PC-3 (cell line): ENCODE measurements around the gene CSF1. TPM values are rescaled to one million over a fixed set of nuclear protein-coding genes. Genes with fewer than 3 reads are reported as not detected.

Experiments
- ATAC-seq: fragments of 200-7000 bp; cut with Tn5 transposase; 2 replicates; pipeline ENCODE4 v1.9.1; 2020; ENCODE audit warnings: mild to moderate bottlenecking, moderate library complexity
- BruUV-seq: library from RNA; stranded (reverse); fragments of 400-500 nt; replicated peaks from 2 replicates; lab custom pipeline; 2021; lab: Mats Ljungman, UMichigan
- CTCF ChIA-PET: fragments of 300-600 bp; sonication (Branson Sonifier 250); formaldehyde crosslinking; loops from one replicate; lab custom pipeline; 2022; ENCODE audit warnings: antibody characterized with exemption; lab: Charles Lee
- POLR2A ChIA-PET: fragments of 300-600 bp; sonication (Branson Sonifier 250); formaldehyde crosslinking; loops from one replicate; lab custom pipeline; 2022; ENCODE audit warnings: antibody characterized with exemption; ENCODE audit not compliant: unreplicated experiment; lab: Charles Lee
- DNase-seq: peaks from one replicate; pipeline ENCODE4 v3.0.0-alpha.2; 2015
- H2AFZ ChIP-seq: fragments of 300-600 bp; sonication (generic); 2 replicates; pipeline ENCODE4 v1.6.0; 2016; ENCODE audit warnings: antibody characterized with exemption, low read length
- H3F3A ChIP-seq: fragments of 300-600 bp; sonication (generic); one replicate; pipeline ENCODE4 v1.6.0; 2017; ENCODE audit warnings: antibody characterized with exemption, low read length, control low read depth, mild to moderate bottlenecking; ENCODE audit not compliant: unreplicated experiment
- H3K27ac ChIP-seq: fragments of 300-600 bp; sonication (generic); 2 replicates; pipeline ENCODE4 v1.5.1; 2016; ENCODE audit warnings: mild to moderate bottlenecking, low read length
- H3K27me3 ChIP-seq: fragments of 300-600 bp; sonication (generic); 2 replicates; pipeline ENCODE4 v1.6.1; 2016; ENCODE audit warnings: low read length, mixed read lengths
- H3K36me3 ChIP-seq: fragments of 300-600 bp; sonication (generic); 2 replicates; pipeline ENCODE4 v1.6.1; 2016; ENCODE audit warnings: low read depth, mixed run types, low read length, mixed read lengths
- H3K4me1 ChIP-seq: fragments of 300-600 bp; sonication (generic); 2 replicates; pipeline ENCODE4 v1.5.1; 2016; ENCODE audit warnings: low read length; ENCODE audit not compliant: insufficient read depth
- H3K4me2 ChIP-seq: fragments of 300-600 bp; sonication (generic); 2 replicates; pipeline ENCODE4 v1.6.0; 2016; ENCODE audit warnings: low read length
- H3K4me3 ChIP-seq: fragments of 300-600 bp; sonication (generic); 2 replicates; pipeline ENCODE4 v1.5.1; 2016; ENCODE audit warnings: mild to moderate bottlenecking, low read length, mixed read lengths
- H3K79me2 ChIP-seq: fragments of 300-600 bp; sonication (generic); 2 replicates; pipeline ENCODE4 v1.6.1; 2017; ENCODE audit warnings: low read length, mixed read lengths
- H3K9ac ChIP-seq: fragments of 300-600 bp; sonication (generic); 2 replicates; pipeline ENCODE4 v1.6.0; 2016; ENCODE audit warnings: mild to moderate bottlenecking, low read length
- H3K9me2 ChIP-seq: fragments of 300-600 bp; sonication (generic); replicated peaks from 2 replicates; pipeline ENCODE4 v1.6.1; 2016; ENCODE audit warnings: mixed run types, low read length, mixed read lengths
- H3K9me3 ChIP-seq: fragments of 300-600 bp; sonication (generic); 2 replicates; pipeline ENCODE4 v1.6.1; 2016; ENCODE audit warnings: low read length, mixed read lengths
- H4K20me1 ChIP-seq: fragments of 300-600 bp; sonication (generic); 2 replicates; pipeline ENCODE4 v1.6.1; 2016; ENCODE audit warnings: low read length, mixed read lengths
- EZH2 ChIP-seq: fragments of 300-600 bp; sonication (generic); IDR thresholded peaks from one replicate; pipeline ENCODE4 v1.6.1; 2017; ENCODE audit warnings: antibody characterized with exemption, mild to moderate bottlenecking, low read length; ENCODE audit not compliant: unreplicated experiment
- EZH2phosphoT487 ChIP-seq: fragments of 300-600 bp; sonication (generic); IDR thresholded peaks from 2 replicates; pipeline ENCODE4 v1.6.1; 2018; ENCODE audit warnings: mild to moderate bottlenecking, antibody characterized with exemption, low read length, borderline replicate concordance
- intact Hi-C: fragments of 100-400 bp; cut with micrococcal nuclease; formaldehyde crosslinking; loops from 2 replicates; pipeline ENCODE4 v1.9.0; 2023
- total RNA-seq: library from RNA; depleted of rRNA; stranded (reverse); fragments of >200 nt; gene quantifications from 2 replicates; pipeline ENCODE4 v1.2.3, GENCODE V29; 2014
- TF ChIP-seq, protein P1 (sequence below): fragments of 300-600 bp; sonication (generic); conservative IDR thresholded peaks from 2 replicates; pipeline ENCODE4 v1.5.1; 2017; ENCODE audit warnings: antibody characterized with exemption, low read depth, mild to moderate bottlenecking, low read length

CSF1 gene
- total RNA-seq, 1 experiment from 2014 or later, result 2.0 TPM

DNA sequence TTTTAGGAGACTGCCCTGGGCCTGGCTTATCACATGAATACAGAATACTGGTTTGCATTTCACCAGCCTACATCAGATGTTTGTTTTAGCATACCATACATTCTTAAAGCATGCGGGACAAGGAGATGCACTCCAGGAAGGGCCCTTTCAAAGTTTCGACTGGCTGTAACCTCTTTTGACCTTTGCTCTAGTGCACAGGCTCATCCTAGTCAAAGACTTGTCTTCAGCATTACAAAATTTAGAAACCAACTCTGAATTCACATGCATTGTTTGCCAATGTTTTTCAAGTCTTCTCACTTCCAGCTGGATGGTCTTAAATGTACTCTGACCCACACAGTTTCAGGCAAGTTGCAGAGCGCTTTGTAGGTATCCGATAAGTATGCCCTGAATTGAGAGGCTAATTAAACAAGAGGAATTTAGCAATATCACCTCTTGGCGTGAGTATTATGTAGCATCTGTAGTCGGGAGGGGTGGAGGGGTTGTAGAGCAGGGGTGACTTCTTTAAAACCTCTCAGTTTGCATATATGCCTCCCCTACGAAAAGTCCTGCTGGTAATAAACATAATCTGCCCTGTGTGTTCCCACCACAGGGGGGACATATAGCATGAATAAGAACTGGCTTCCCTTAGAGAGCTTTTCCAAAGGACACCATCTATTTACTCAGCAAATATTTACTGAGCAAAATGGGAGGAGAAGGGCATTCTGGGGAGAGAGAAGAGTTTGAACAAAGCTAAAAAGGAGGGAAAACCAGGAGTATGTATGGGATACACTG lies 49.5 kb downstream of the CSF1 start:
- no peaks in the 10 kb centered on the region for H3K9me3 ChIP-seq
- no peaks in the 10 kb centered on the region for H3K27me3 ChIP-seq
- no peak overlapping the region for H3K9ac ChIP-seq
- intact Hi-C loops, result loop anchor here (2.0 kb wide), 1 partner anchor 21 kb away; no protein-coding TSS in a partner anchor
- H4K20me1 ChIP-seq, result no peaks in the 10 kb centered on the region
- TF ChIP-seq, protein P1, sequence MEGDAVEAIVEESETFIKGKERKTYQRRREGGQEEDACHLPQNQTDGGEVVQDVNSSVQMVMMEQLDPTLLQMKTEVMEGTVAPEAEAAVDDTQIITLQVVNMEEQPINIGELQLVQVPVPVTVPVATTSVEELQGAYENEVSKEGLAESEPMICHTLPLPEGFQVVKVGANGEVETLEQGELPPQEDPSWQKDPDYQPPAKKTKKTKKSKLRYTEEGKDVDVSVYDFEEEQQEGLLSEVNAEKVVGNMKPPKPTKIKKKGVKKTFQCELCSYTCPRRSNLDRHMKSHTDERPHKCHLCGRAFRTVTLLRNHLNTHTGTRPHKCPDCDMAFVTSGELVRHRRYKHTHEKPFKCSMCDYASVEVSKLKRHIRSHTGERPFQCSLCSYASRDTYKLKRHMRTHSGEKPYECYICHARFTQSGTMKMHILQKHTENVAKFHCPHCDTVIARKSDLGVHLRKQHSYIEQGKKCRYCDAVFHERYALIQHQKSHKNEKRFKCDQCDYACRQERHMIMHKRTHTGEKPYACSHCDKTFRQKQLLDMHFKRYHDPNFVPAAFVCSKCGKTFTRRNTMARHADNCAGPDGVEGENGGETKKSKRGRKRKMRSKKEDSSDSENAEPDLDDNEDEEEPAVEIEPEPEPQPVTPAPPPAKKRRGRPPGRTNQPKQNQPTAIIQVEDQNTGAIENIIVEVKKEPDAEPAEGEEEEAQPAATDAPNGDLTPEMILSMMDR, result peak; percentile 52; the same call in 1 of the 2 replicates
- TF ChIP-seq EZH2phosphoT487, result no peak
- peak; percentile 97 for ATAC-seq
- peak overlapping the region; percentile 75 for H2AFZ ChIP-seq
- peak overlapping the region; percentile 76 for H3K4me2 ChIP-seq
- POLR2A ChIA-PET, result interaction anchor here (0.6 to 0.7 kb wide), 2 partner anchors 63 to 184 kb away, joined by 3 read pairs; no protein-coding TSS in a partner anchor
- peak; percentile 85 for DNase-seq
- CTCF ChIA-PET, result interaction anchor here (0.5 to 1.9 kb wide), 5 partner anchors 21 to 44 kb away, joined by 3 to 15 read pairs (median 4); partner anchors contain the start of gene AHCYL1
- H3K36me3 ChIP-seq, result no peaks in the 10 kb centered on the region
- peak overlapping the region; percentile 69 for H3K27ac ChIP-seq
- no TSS peak for BruUV-seq
- H3F3A ChIP-seq, result peaks cover 10% of the 10 kb centered on the region
- H3K4me3 ChIP-seq, result peak overlapping the region; percentile 34
- no peaks in the 10 kb centered on the region for H3K79me2 ChIP-seq
- peaks cover 39% of the 10 kb centered on the region for H3K4me1 ChIP-seq
- H3K9me2 ChIP-seq, result no peaks in the 10 kb centered on the region

DNA sequence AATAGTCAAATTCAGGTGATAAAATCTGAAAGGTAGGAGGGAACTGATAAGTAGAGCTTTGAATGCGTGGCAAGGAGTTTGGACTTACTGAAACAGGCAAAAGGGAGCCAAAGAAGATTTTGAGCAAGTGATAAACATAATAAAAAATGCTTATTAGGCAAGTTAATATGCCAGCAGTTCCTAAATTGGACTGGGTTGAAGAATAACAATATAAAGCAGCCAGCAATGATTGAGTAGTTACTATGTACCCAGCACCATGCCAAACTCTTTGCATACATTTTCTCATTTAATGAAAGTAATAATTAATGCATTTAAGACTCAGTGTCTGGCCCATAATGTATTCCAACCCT lies 50.1 kb downstream of the CSF1 start:
- ATAC-seq (no peak), DNase-seq (no peak)
- Histone ChIP-seq H4K20me1 (no peaks in the 10 kb centered on the region), H3K4me3 (no peak overlapping the region), H2AFZ (peak overlapping the region; percentile 75), H3K9ac (no peak overlapping the region), H3K9me3 (no peaks in the 10 kb centered on the region), H3K9me2 (no peaks in the 10 kb centered on the region), H3K4me2 (peak overlapping the region; percentile 76), H3K79me2 (no peaks in the 10 kb centered on the region), H3K4me1 (peaks cover 39% of the 10 kb centered on the region), H3K27ac (peak overlapping the region; percentile 69), H3K27me3 (no peaks in the 10 kb centered on the region), H3F3A (peaks cover 10% of the 10 kb centered on the region), H3K36me3 (no peaks in the 10 kb centered on the region)
- no TSS peak for BruUV-seq
- intact Hi-C loops, result loop anchor here (2.0 kb wide), 1 partner anchor 20 kb away; no protein-coding TSS in a partner anchor
- ChIA-PET POLR2A (no interaction called here), CTCF (interaction anchor here (0.5 to 1.9 kb wide), 4 partner anchors 21 to 37 kb away, joined by 3 to 15 read pairs (median 4); partner anchors contain the start of gene AHCYL1)
- TF ChIP-seq EZH2phosphoT487 (no peak), EZH2 (no peak)
- TF ChIP-seq, protein P1, result no peak

GRCh38 chr1:109963864-109964263 lies 53.2 kb downstream of the CSF1 start:
- H3K27ac ChIP-seq, result no peak overlapping the region
- 0 out of 2 replicates have a peak overlapping the region, but pooled peaks have one; percentile 43 for H2AFZ ChIP-seq
- no peaks in the 10 kb centered on the region for H3K27me3 ChIP-seq
- ATAC-seq, result no peak
- intact Hi-C loops, result no loop called here
- BruUV-seq, result no TSS peak
- POLR2A ChIA-PET, result no interaction called here
- no peak overlapping the region for H3K9ac ChIP-seq
- H3K4me3 ChIP-seq, result no peak overlapping the region
- CTCF ChIA-PET, result no interaction called here
- no peaks in the 10 kb centered on the region for H4K20me1 ChIP-seq
- no peaks in the 10 kb centered on the region for H3K79me2 ChIP-seq
- H3K9me2 ChIP-seq, result no peaks in the 10 kb centered on the region
- peak; percentile 43 for DNase-seq
- peak overlapping the region; percentile 20; the same call in 1 of the 2 replicates for H3K4me2 ChIP-seq
- peaks cover 39% of the 10 kb centered on the region for H3K4me1 ChIP-seq
- no peaks in the 10 kb centered on the region for H3K9me3 ChIP-seq
- TF ChIP-seq EZH2 (no peak), EZH2phosphoT487 (no peak)
- TF ChIP-seq, protein P1, result no peak
- H3F3A ChIP-seq, result peaks cover 10% of the 10 kb centered on the region
- H3K36me3 ChIP-seq, result no peaks in the 10 kb centered on the region
